Heart left ventricle (tissue), 16 donors: ENCODE results near the gene KRTAP5-9. TPM values are rescaled to one million over a fixed set of nuclear protein-coding genes. Genes with fewer than 3 reads are reported as not detected.
"Not testable (repeated sequence)": the region's sequence is repeated elsewhere in the genome, so short reads cannot be mapped to it uniquely, and the experiment has no call there.

Source experiments
- ATAC-seq, 4 donors: fragments of 200-7000 bp; cut with Tn5 transposase; one replicate each; pipeline ENCODE4 v1.9.1; 2020 to 2022; ENCODE audit warnings: moderate library complexity in 4 of 4, mild to moderate bottlenecking in 3 of 4, moderate number of reproducible peaks in 1 of 4
- DNase-seq, 5 donors: peaks; one replicate each; pipeline ENCODE4 v3.0.0-alpha.2; 2020
- H3K27ac ChIP-seq, 12 donors: fragments of 200-600 bp; sonication (generic) in 4 of 12; one replicate each; pipeline versions ENCODE4 v1.5.0 to v1.8.0; 2016 to 2022; ENCODE audit warnings: mild to moderate bottlenecking in 2 of 12
- H3K27me3 ChIP-seq, 9 donors: fragments of 200-600 bp; sonication (generic) in 2 of 9; one replicate each; pipeline versions ENCODE4 v1.5.1 to v1.8.0; 2016 to 2022; ENCODE audit warnings: mild to moderate bottlenecking in 3 of 9
- H3K36me3 ChIP-seq, 9 donors: fragments of 200-600 bp; sonication (generic) in 2 of 9; one replicate each; pipeline versions ENCODE4 v1.5.0 to v1.8.0; 2018 to 2022; ENCODE audit warnings: mild to moderate bottlenecking in 2 of 9
- H3K4me1 ChIP-seq, 12 donors: fragments of 200-600 bp; sonication (generic) in 4 of 12; one replicate each; pipeline versions ENCODE4 v1.5.0 to v1.8.0; 2016 to 2022; ENCODE audit warnings: mild to moderate bottlenecking in 3 of 12
- H3K4me3 ChIP-seq, 12 donors: fragments of 200-600 bp; sonication (generic) in 4 of 12; one replicate each; pipeline versions ENCODE4 v1.5.0 to v1.8.0; 2017 to 2022; ENCODE audit warnings: mild to moderate bottlenecking in 9 of 12, moderate library complexity in 4 of 12
- H3K9me3 ChIP-seq, 12 donors: fragments of 200-600 bp; sonication (generic) in 4 of 12; one replicate each; pipeline versions ENCODE4 v1.5.0 to v1.8.0; 2016 to 2022; ENCODE audit warnings: mild to moderate bottlenecking in 1 of 12
- POLR2A ChIP-seq, 2 donors: fragments of 450-650 bp; IDR thresholded peaks; one replicate each; pipeline ENCODE4 v1.6.1; 2017; ENCODE audit warnings: antibody characterized with exemption in 2 of 2, mild to moderate bottlenecking in 2 of 2, moderate library complexity in 2 of 2
- WGBS, 4 donors: extraction: QIAGEN DNeasy Blood & Tissue Kit in 2 of 4; methylation state at CpG; one replicate each; pipeline versions ENCODE4 v1.1.5 to v1.1.7; 2013 to 2018; 5-methylcytosine and 5-hydroxymethylcytosine counted together
- intact Hi-C, 10 donors: fragments of 100-400 bp; cut with DNase I; formaldehyde crosslinking; loops; one replicate each; pipeline versions ENCODE4 v1.11.1 to v1.14.2; 2022
- polyA plus RNA-seq, 2 donors: library from polyadenylated mRNA; stranded (reverse); fragments of 200-250 nt; gene quantifications; one replicate each; pipeline ENCODE4 v1.2.3, GENCODE V29; 2013
- total RNA-seq, 9 donors: library from RNA; depleted of rRNA in 2 of 9; stranded (reverse); fragments of >200 nt in 2 of 9; fragmentation: NEBNext Ultra II Directional in 3 of 9; extraction: Animal tissue kit (Norgen Biotek cat#: 25700) in 3 of 9; gene quantifications; one replicate each; pipeline versions ENCODE4 v1.1.0 to v1.2.4, GENCODE V29; 2016 to 2023
- TF ChIP-seq, protein P1 (sequence below), 12 donors: fragments of 200-600 bp; sonication (generic) in 4 of 12; IDR thresholded peaks; one replicate each; pipeline versions ENCODE4 v1.5.0 to v1.8.0; 2018 to 2022; ENCODE audit warnings: antibody characterized with exemption in 12 of 12, mild to moderate bottlenecking in 5 of 12
- donor health status: ischemic (EF 13 %, LVEDD 7.1; RV severe dilation, severe dysfunction).
- donor health status: healthy with polysubstance abuse.
- donor health status: DM: no; HTN: yes; CAD: no.
- donor health status: DM: no; HTN: no; CAD: no.
- donor health status: ischemic (EF 25% LVEDD 6.9; RV normal size, moderate dysfunction).
- donor health status: ischemic (EF 25% LVEDD 5.7; RV mildly dilated, moderate dysfunction).
- donor health status: healthy.
- donor health status: DM: yes; HTN: yes; CAD: no.
- donor health status: ischemic (EF 35%, LVEDD 5.7; RV mildly dilated, moderate dysfunction).
- donor health status: nonischemic (EF 11% LVEDD 7.7; RV severe dilation, severe dysfunction).
- donor health status: DM: yes; HTN: yes; CAD: no.
- donor health status: PGD.
- donor health status: ischemic (EF 29% LVEDD 5.4; RV normal size, mild dysfunction).
- donor health status: nonischemic (EF 23%, LVEDD 6.1; RV moderate dilation, normal function).

The KRTAP5-9 gene
- total and polyA plus RNA-seq, 11 donors = not detected

GRCh38 chr11:71582309-71582895, 34.2 kb downstream of the KRTAP5-9 start, which contains the start of gene KRTAP5-11:
Gene KRTAP5-11, minus strand, starts transcription at chr11:71582875. Its CDS starts 38 bp downstream, at chr11:71582837.
- H3K27me3 ChIP-seq = peaks cover 0 to 17% (median 0%) of the 10 kb centered on the region in 9 donors
- H3K4me3 ChIP-seq = no peak within 1 kb of the TSS
- H3K4me1 ChIP-seq = peaks cover 0 to 6% (median 0%) of the 10 kb centered on the region in 12 donors
- no peaks in the 10 kb centered on the region for H3K36me3 ChIP-seq
- intact Hi-C loops = no loop called here
- ATAC-seq (no peak), DNase-seq (no peak)
- 66 to 87% (median 78%) methylated on average over 2 to 3 of the region's 3 CpGs for WGBS, 4 donors
- no peaks in the 10 kb centered on the region for H3K9me3 ChIP-seq
- no peak within 1 kb of the TSS for H3K27ac ChIP-seq
- TF ChIP-seq, protein P1, sequence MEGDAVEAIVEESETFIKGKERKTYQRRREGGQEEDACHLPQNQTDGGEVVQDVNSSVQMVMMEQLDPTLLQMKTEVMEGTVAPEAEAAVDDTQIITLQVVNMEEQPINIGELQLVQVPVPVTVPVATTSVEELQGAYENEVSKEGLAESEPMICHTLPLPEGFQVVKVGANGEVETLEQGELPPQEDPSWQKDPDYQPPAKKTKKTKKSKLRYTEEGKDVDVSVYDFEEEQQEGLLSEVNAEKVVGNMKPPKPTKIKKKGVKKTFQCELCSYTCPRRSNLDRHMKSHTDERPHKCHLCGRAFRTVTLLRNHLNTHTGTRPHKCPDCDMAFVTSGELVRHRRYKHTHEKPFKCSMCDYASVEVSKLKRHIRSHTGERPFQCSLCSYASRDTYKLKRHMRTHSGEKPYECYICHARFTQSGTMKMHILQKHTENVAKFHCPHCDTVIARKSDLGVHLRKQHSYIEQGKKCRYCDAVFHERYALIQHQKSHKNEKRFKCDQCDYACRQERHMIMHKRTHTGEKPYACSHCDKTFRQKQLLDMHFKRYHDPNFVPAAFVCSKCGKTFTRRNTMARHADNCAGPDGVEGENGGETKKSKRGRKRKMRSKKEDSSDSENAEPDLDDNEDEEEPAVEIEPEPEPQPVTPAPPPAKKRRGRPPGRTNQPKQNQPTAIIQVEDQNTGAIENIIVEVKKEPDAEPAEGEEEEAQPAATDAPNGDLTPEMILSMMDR (IDR thresholded peaks at IDR 0.05) = no peak
- no peak for TF ChIP-seq POLR2A (IDR thresholded peaks at IDR 0.05)

DNA sequence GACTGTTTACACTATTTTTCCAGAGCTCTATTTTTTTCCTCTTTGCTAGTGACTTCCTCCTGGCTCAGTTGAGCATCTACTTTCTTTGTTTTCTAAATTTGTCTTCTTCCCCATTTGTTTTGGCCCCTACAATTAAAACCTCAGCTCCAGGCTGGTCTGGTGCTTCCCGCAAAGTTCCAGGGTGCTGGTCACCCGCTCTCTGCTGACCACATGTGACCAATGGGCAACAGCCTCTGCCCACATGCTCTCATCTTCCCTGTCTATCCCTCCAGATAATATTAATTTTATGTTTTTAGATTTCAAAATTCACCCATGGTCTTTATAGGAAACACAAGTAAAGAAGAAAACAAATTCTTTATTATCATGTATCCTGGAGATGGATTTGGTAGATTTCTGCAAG, 34.7 kb downstream of the KRTAP5-9 start:
- H3K27ac ChIP-seq, DNase-seq, H3K36me3 ChIP-seq, intact Hi-C loops, ATAC-seq, H3K4me1 ChIP-seq, H3K9me3 ChIP-seq, H3K4me3 ChIP-seq: not testable (repeated sequence)
- H3K27me3 ChIP-seq = peaks cover 0 to 17% (median 0%) of the 10 kb centered on the region in 9 donors
- 75 to 90% (median 88%) methylated on average over 2 of the region's 2 CpGs for WGBS, 4 donors

DNA sequence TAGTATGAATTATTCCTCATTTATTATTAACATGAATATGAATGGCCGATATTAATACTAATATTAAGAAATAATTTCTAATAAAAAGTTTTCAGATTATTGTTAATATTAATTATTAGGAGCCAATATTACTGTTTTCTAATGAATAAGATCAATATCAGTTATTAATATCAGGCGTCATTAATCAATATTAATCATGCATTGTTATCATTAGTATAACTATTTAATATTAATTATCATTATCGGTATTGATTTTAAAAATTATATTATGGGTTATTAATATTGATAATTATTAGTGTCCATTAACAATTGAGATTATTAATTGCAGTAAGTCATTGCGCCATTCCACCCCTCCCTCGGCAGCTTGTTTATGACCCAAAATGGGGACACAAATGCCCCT, 37.5 kb downstream of the KRTAP5-9 start:
- H3K4me3 ChIP-seq, H3K4me1 ChIP-seq, ATAC-seq, H3K36me3 ChIP-seq, H3K9me3 ChIP-seq, H3K27ac ChIP-seq, intact Hi-C loops, DNase-seq: not testable (repeated sequence)
- peaks cover 0 to 17% (median 0%) of the 10 kb centered on the region in 9 donors for H3K27me3 ChIP-seq
- WGBS, 4 donors = 83 to 90% (median 87%) methylated on average over 5 of the region's 5 CpGs

GRCh38 chr11:71588314-71588713, 40.1 kb downstream of the KRTAP5-9 start:
- H3K4me3 ChIP-seq, H3K9me3 ChIP-seq, intact Hi-C loops, H3K27ac ChIP-seq, H3K4me1 ChIP-seq, ATAC-seq, DNase-seq, H3K36me3 ChIP-seq: not testable (repeated sequence)
- H3K27me3 ChIP-seq = peaks cover 0 to 17% (median 0%) of the 10 kb centered on the region in 9 donors
- WGBS, 4 donors = 56 to 67% (median 63%) methylated on average over 4 of the region's 4 CpGs

DNA sequence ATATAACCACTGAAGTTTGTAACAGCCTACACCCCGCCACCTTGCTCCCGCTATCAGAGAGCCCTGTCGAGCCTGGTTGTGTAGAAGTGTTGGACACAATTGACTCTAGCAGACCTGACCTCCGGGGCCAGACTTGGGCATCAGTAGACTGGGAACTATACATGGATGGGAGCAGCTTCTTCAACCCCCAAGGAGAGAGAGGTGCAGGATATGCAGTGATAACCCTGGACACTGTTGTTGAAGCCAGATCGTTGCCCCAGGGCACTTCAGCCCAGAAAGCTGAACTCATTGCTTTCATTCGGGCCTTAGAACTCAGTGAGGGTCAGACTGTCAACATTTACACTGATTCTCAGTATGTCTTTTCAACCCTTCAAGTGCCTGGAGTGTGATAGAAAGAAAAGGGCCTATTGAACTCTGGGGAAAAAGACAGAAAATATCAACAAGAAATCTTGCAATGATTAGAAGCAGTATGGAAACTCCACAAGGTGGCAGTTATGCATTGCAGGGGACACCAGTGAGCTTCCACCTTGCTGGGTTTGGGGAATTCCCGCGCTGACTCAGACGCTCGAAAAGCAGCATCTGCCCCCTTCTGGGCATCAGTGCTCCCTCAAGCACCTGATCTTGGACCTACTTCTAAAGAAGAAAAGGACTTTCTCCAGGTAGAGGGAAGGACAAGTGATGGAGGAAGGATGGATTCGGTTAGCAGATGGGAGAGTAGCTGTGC, 40.8 kb downstream of the KRTAP5-9 start:
- H3K4me3 ChIP-seq, ATAC-seq, H3K9me3 ChIP-seq, H3K27ac ChIP-seq, H3K4me1 ChIP-seq, intact Hi-C loops, H3K36me3 ChIP-seq, DNase-seq: not testable (repeated sequence)
- peaks cover 0 to 17% (median 0%) of the 10 kb centered on the region in 9 donors for H3K27me3 ChIP-seq
- WGBS, 4 donors = 50 to 65% (median 56%) methylated on average over 11 of the region's 11 CpGs

DNA sequence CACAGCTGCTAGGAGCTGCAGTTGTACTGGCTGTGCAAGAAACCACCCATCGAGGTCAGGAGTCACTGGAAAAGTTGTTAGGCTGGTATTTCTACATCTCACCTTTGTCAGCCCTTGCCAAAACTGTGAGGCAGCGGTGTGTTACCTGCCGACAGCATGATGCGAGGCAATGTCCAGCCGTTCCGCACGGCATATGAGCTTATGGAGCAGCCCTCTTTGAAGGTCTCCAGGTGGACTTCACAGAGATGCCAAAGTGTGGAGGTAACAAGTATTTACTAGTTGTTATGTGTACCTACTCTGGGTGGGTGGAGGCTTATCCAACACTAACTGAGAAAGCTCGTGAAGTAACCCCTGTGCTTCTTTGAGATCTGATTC, 41.3 kb downstream of the KRTAP5-9 start:
- H3K9me3 ChIP-seq, ATAC-seq, H3K36me3 ChIP-seq, DNase-seq, intact Hi-C loops, H3K4me3 ChIP-seq, H3K4me1 ChIP-seq, H3K27ac ChIP-seq: not testable (repeated sequence)
- WGBS, 4 donors = 59 to 80% (median 73%) methylated on average over 5 to 8 of the region's 8 CpGs
- peaks cover 0 to 17% (median 0%) of the 10 kb centered on the region in 9 donors for H3K27me3 ChIP-seq

Other genes with a start within 250 kb of the KRTAP5-9 start
- gene DHCR7, start 100.0 kb upstream of the KRTAP5-9 start, total RNA-seq = 10 to 100 TPM; 19.8 to 44.5 (median 30.8) TPM
- 10 to 100 TPM; 12.6 to 22.2 TPM for gene DHCR7, start 100.0 kb upstream of the KRTAP5-9 start, polyA plus RNA-seq
- gene NADSYN1, start 95.2 kb upstream of the KRTAP5-9 start, total RNA-seq = 10 to 100 TPM; 11.4 to 41.9 (median 18.0) TPM
- gene NADSYN1, start 95.2 kb upstream of the KRTAP5-9 start, polyA plus RNA-seq = 10 to 100 TPM; 19.4 to 23.4 TPM
- not detected for gene KRTAP5-7, start 21.2 kb upstream of the KRTAP5-9 start, total RNA-seq
- gene KRTAP5-7, start 21.2 kb upstream of the KRTAP5-9 start, polyA plus RNA-seq = not detected
- gene KRTAP5-8, start 10.4 kb upstream of the KRTAP5-9 start, total RNA-seq = not detected
- gene KRTAP5-8, start 10.4 kb upstream of the KRTAP5-9 start, polyA plus RNA-seq = under 1 TPM in 1 of 2 donors, not detected in 1; 0.19 TPM
- gene KRTAP5-10, start 17.1 kb downstream of the KRTAP5-9 start, total RNA-seq = not detected
- not detected for gene KRTAP5-10, start 17.1 kb downstream of the KRTAP5-9 start, polyA plus RNA-seq
- not detected for gene KRTAP5-11, start 34.5 kb downstream of the KRTAP5-9 start, total RNA-seq
- not detected for gene KRTAP5-11, start 34.5 kb downstream of the KRTAP5-9 start, polyA plus RNA-seq